ENCODE results near the gene ATP12A.

ATP12A gene

GRCh38 chr13:24688111-24688510, 7.9 kb downstream of the ATP12A start:
- no peak overlapping the region for H3K27ac ChIP-seq
- no peaks in the 10 kb centered on the region for H3K4me1 ChIP-seq (ENCODE audit: control insufficient read depth in 1 of 2, insufficient read depth in 1 of 2, low read depth in 1 of 2, low read length in 1 of 2)
- H3K9me3 ChIP-seq: no peaks in the 10 kb centered on the region
- TF ChIP-seq, protein P1, sequence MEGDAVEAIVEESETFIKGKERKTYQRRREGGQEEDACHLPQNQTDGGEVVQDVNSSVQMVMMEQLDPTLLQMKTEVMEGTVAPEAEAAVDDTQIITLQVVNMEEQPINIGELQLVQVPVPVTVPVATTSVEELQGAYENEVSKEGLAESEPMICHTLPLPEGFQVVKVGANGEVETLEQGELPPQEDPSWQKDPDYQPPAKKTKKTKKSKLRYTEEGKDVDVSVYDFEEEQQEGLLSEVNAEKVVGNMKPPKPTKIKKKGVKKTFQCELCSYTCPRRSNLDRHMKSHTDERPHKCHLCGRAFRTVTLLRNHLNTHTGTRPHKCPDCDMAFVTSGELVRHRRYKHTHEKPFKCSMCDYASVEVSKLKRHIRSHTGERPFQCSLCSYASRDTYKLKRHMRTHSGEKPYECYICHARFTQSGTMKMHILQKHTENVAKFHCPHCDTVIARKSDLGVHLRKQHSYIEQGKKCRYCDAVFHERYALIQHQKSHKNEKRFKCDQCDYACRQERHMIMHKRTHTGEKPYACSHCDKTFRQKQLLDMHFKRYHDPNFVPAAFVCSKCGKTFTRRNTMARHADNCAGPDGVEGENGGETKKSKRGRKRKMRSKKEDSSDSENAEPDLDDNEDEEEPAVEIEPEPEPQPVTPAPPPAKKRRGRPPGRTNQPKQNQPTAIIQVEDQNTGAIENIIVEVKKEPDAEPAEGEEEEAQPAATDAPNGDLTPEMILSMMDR (IDR thresholded peaks at IDR 0.05): no peak
- no peak overlapping the region for H3K4me3 ChIP-seq (ENCODE audit: low read depth in 1 of 2, low read length in 1 of 2)
- no peaks in the 10 kb centered on the region for H3K36me3 ChIP-seq
- H3K27me3 ChIP-seq: peaks cover 44% of the 10 kb centered on the region

- Histone ChIP-seq H3K27me3 (peaks cover 43% of the 10 kb centered on the region), H3K4me3 (ENCODE audit: low read depth in 1 of 2, low read length in 1 of 2) (no peak overlapping the region), H3K9me3 (no peaks in the 10 kb centered on the region), H3K27ac (no peak overlapping the region), H3K4me1 (ENCODE audit: control insufficient read depth in 1 of 2, insufficient read depth in 1 of 2, low read depth in 1 of 2, low read length in 1 of 2) (peaks cover 0 to 6% of the 10 kb centered on the region in 2 experiments), H3K36me3 (no peaks in the 10 kb centered on the region)
- TF ChIP-seq, protein P1 (IDR thresholded peaks at IDR 0.05): no peak
These were observed 8.7 kb downstream of the ATP12A start for GRCh38 chr13:24688950-24689349.

DNA sequence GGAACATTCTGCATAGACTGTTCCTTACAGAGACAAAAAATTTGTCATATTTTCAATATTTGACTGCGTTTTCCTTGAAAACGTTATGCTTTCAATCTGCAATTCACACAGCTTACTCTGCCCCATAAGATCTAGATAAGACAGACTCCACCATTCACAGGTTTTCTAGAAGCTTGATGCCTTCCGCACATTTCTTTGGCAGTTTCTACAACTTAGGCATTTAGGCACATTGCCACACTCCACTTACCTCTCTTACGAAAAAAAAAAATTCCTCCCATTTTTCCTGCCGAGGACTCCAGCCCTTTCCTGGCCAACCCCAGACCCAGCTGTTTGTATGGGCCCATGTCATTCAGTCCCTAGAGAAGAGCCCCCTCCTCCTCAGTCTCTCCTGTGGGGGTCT, 11.2 kb downstream of the ATP12A start:
- Histone ChIP-seq H3K9me3 (no peaks in the 10 kb centered on the region), H3K27ac (no peak overlapping the region), H3K4me1 (ENCODE audit: control insufficient read depth in 1 of 2, insufficient read depth in 1 of 2, low read depth in 1 of 2, low read length in 1 of 2) (peaks cover 0 to 9% of the 10 kb centered on the region in 2 experiments), H3K36me3 (no peaks in the 10 kb centered on the region), H3K27me3 (peaks cover 30% of the 10 kb centered on the region), H3K4me3 (ENCODE audit: low read depth in 1 of 2, low read length in 1 of 2) (no peak overlapping the region)
- TF ChIP-seq, protein P1 (IDR thresholded peaks at IDR 0.05): no peak

GRCh38 chr13:24692561-24692960, 12.4 kb downstream of the ATP12A start:
- Histone ChIP-seq H3K4me1 (ENCODE audit: control insufficient read depth in 1 of 2, insufficient read depth in 1 of 2, low read depth in 1 of 2, low read length in 1 of 2) (peaks cover 0 to 9% of the 10 kb centered on the region in 2 experiments), H3K36me3 (no peaks in the 10 kb centered on the region), H3K27me3 (peaks cover 30% of the 10 kb centered on the region), H3K4me3 (ENCODE audit: low read depth in 1 of 2, low read length in 1 of 2) (no peak overlapping the region), H3K27ac (no peak overlapping the region), H3K9me3 (no peaks in the 10 kb centered on the region)
- TF ChIP-seq, protein P1 (IDR thresholded peaks at IDR 0.05): no peak

- Histone ChIP-seq H3K36me3 (no peaks in the 10 kb centered on the region), H3K9me3 (no peaks in the 10 kb centered on the region), H3K4me3 (ENCODE audit: low read depth in 1 of 2, low read length in 1 of 2) (no peak overlapping the region), H3K4me1 (ENCODE audit: control insufficient read depth in 1 of 2, insufficient read depth in 1 of 2, low read depth in 1 of 2, low read length in 1 of 2) (peaks cover 0 to 9% of the 10 kb centered on the region in 2 experiments), H3K27ac (no peak overlapping the region), H3K27me3 (peaks cover 29% of the 10 kb centered on the region)
- TF ChIP-seq, protein P1 (IDR thresholded peaks at IDR 0.05): no peak
These were observed 13.8 kb downstream of the ATP12A start for GRCh38 chr13:24693862-24694471.
